ENCODE data around the gene SLC5A6. TPM values are rescaled to one million over a fixed set of nuclear protein-coding genes. Genes with fewer than 3 reads are reported as not detected.

SLC5A6 gene
- total RNA-seq, 1 experiment from 2014 or later = 26.2 TPM

- DNase-seq (ENCODE audit: low spot score) = no peak
Observed at GRCh38 chr2:27175330-27175729, 36.7 kb downstream of the SLC5A6 start.

GRCh38 chr2:27174638-27175037 lies 37.4 kb downstream of the SLC5A6 start:
- peak; percentile 43 for DNase-seq (ENCODE audit: low spot score)

- no peak for DNase-seq (ENCODE audit: low spot score)
Observed at GRCh38 chr2:27171351-27171848, 40.7 kb downstream of the SLC5A6 start.

GRCh38 chr2:27170581-27171337 lies 41.3 kb downstream of the SLC5A6 start:
- no peak for DNase-seq (ENCODE audit: low spot score)

GRCh38 chr2:27164960-27165763 lies 46.9 kb downstream of the SLC5A6 start:
- no peak for DNase-seq (ENCODE audit: low spot score)

GRCh38 chr2:27162151-27163121 lies 49.6 kb downstream of the SLC5A6 start:
- peak; percentile 20 for DNase-seq (ENCODE audit: low spot score)

- no peak for DNase-seq (ENCODE audit: low spot score)
Observed at GRCh38 chr2:27160191-27160590, 51.9 kb downstream of the SLC5A6 start.

- DNase-seq (ENCODE audit: low spot score) = no peak
Observed at GRCh38 chr2:27159271-27159670, 52.8 kb downstream of the SLC5A6 start.

GRCh38 chr2:27158468-27158867 lies 53.6 kb downstream of the SLC5A6 start:
- DNase-seq (ENCODE audit: low spot score) = no peak

GRCh38 chr2:27155069-27155520 lies 57.0 kb downstream of the SLC5A6 start:
- DNase-seq (ENCODE audit: low spot score) = no peak

GRCh38 chr2:27154488-27154887 lies 57.6 kb downstream of the SLC5A6 start:
- no peak for DNase-seq (ENCODE audit: low spot score)

- DNase-seq (ENCODE audit: low spot score) = no peak
Observed at GRCh38 chr2:27152796-27153464, 59.1 kb downstream of the SLC5A6 start.

GRCh38 chr2:27152102-27152795 lies 59.8 kb downstream of the SLC5A6 start:
- DNase-seq (ENCODE audit: low spot score) = no peak

GRCh38 chr2:27150639-27151230 lies 61.3 kb downstream of the SLC5A6 start:
- no peak for DNase-seq (ENCODE audit: low spot score)

Other genes with a start within 250 kb of the SLC5A6 start
- 2.7 and 4.0 TPM in 2 replicates for gene MAPRE3, start 241.6 kb downstream of the SLC5A6 start, total RNA-seq (2014; rRNA removed; shearing (Covaris generic))
- 34.6 and 37.8 TPM in 2 replicates for gene TMEM214, start 179.3 kb downstream of the SLC5A6 start, total RNA-seq (2014; rRNA removed; shearing (Covaris generic))
- gene AGBL5, start 160.6 kb downstream of the SLC5A6 start, total RNA-seq (2014; rRNA removed; shearing (Covaris generic)) = 25.2 and 27.8 TPM in 2 replicates
- 328 and 330 TPM in 2 replicates for gene OST4, start 140.6 kb downstream of the SLC5A6 start, total RNA-seq (2014; rRNA removed; shearing (Covaris generic))
- 10.8 and 30.2 TPM in 2 replicates for gene EMILIN1, start 133.7 kb downstream of the SLC5A6 start, total RNA-seq (2014; rRNA removed; shearing (Covaris generic))
- gene KHK, start 125.5 kb downstream of the SLC5A6 start, total RNA-seq (2014; rRNA removed; shearing (Covaris generic)) = 0.14 and 0.48 TPM in 2 replicates
- gene CGREF1, start 93.1 kb downstream of the SLC5A6 start, total RNA-seq (2014; rRNA removed; shearing (Covaris generic)) = 0.31 TPM in 1 of 2 replicates, not detected in the other
- 0.12 TPM in 1 of 2 replicates, not detected in the other for gene ABHD1, start 88.5 kb downstream of the SLC5A6 start, total RNA-seq (2014; rRNA removed; shearing (Covaris generic))
- 37.0 and 51.9 TPM in 2 replicates for gene PREB, start 77.6 kb downstream of the SLC5A6 start, total RNA-seq (2014; rRNA removed; shearing (Covaris generic))
- gene PRR30, start 72.9 kb downstream of the SLC5A6 start, total RNA-seq (2014; rRNA removed; shearing (Covaris generic)) = not detected in 2 replicates
- gene TCF23, start 63.3 kb downstream of the SLC5A6 start, total RNA-seq (2014; rRNA removed; shearing (Covaris generic)) = not detected in 2 replicates
- 196 and 202 TPM in 2 replicates for gene ATRAID, start 227 bp downstream of the SLC5A6 start, total RNA-seq (2014; rRNA removed; shearing (Covaris generic))
- 4.7 and 6.9 TPM in 2 replicates for gene CAD, start 5.1 kb upstream of the SLC5A6 start, total RNA-seq (2014; rRNA removed; shearing (Covaris generic))
- gene SLC30A3, start 50.8 kb upstream of the SLC5A6 start, total RNA-seq (2014; rRNA removed; shearing (Covaris generic)) = 0.46 and 0.49 TPM in 2 replicates
- not detected in 2 replicates for gene DNAJC5G, start 63.2 kb upstream of the SLC5A6 start, total RNA-seq (2014; rRNA removed; shearing (Covaris generic))
- gene TRIM54, start 70.2 kb upstream of the SLC5A6 start, total RNA-seq (2014; rRNA removed; shearing (Covaris generic)) = 0.35 TPM in 1 of 2 replicates, not detected in the other
- 0.53 TPM in 1 of 2 replicates, not detected in the other for gene UCN, start 96.2 kb upstream of the SLC5A6 start, total RNA-seq (2014; rRNA removed; shearing (Covaris generic))
- 52.9 and 61.7 TPM in 2 replicates for gene MPV17, start 110.8 kb upstream of the SLC5A6 start, total RNA-seq (2014; rRNA removed; shearing (Covaris generic))
- 24.5 and 29.9 TPM in 2 replicates for gene GTF3C2, start 144.5 kb upstream of the SLC5A6 start, total RNA-seq (2014; rRNA removed; shearing (Covaris generic))
- gene EIF2B4, start 158.1 kb upstream of the SLC5A6 start, total RNA-seq (2014; rRNA removed; shearing (Covaris generic)) = 15.0 and 23.8 TPM in 2 replicates
- 79.6 and 84.6 TPM in 2 replicates for gene SNX17, start 158.3 kb upstream of the SLC5A6 start, total RNA-seq (2014; rRNA removed; shearing (Covaris generic))
- 1.4 and 2.8 TPM in 2 replicates for gene ZNF513, start 168.5 kb upstream of the SLC5A6 start, total RNA-seq (2014; rRNA removed; shearing (Covaris generic))
- gene PPM1G, start 197.3 kb upstream of the SLC5A6 start, total RNA-seq (2014; rRNA removed; shearing (Covaris generic)) = 72.0 and 81.7 TPM in 2 replicates
- 99.9 and 102 TPM in 2 replicates for gene NRBP1, start 216.4 kb upstream of the SLC5A6 start, total RNA-seq (2014; rRNA removed; shearing (Covaris generic))
- gene KRTCAP3, start 230.1 kb upstream of the SLC5A6 start, total RNA-seq (2014; rRNA removed; shearing (Covaris generic)) = not detected in 2 replicates

Measured in H4 (cell line).